B cell (primary cell): ENCODE measurements around the gene IL1RAPL1. TPM values are rescaled to one million over a fixed set of nuclear protein-coding genes. Genes with fewer than 3 reads are reported as not detected.

Source experiments
- ATAC-seq: fragments of 200-7000 bp; cut with Tn5 transposase; one replicate; pipeline ENCODE4 v1.10.0; 2021; ENCODE audit warnings: low read depth, mild to moderate bottlenecking, moderate number of reproducible peaks, moderate library complexity
- CTCF ChIA-PET: fragments of 350-600 bp; sonication (Branson Sonifier 250); formaldehyde crosslinking; loops from one replicate; lab custom pipeline; 2021; ENCODE audit warnings: antibody characterized with exemption, inconsistent platforms; lab: Charles Lee
- POLR2A ChIA-PET: fragments of 350-600 bp; sonication (Branson Sonifier 250); formaldehyde crosslinking; loops from one replicate; lab custom pipeline; 2021; ENCODE audit warnings: antibody characterized with exemption; lab: Charles Lee
- DNase-seq: peaks from one replicate; pipeline ENCODE4 v3.0.0; 2013
- H2AFZ ChIP-seq: 2 replicates; pipeline ENCODE4 v1.6.1; 2012; ENCODE audit warnings: mild to moderate bottlenecking, low read depth, low read length; ENCODE audit not compliant: insufficient read depth, poor library complexity, severe bottlenecking
- H3K27ac ChIP-seq, 2 donors: 1 replicate in 1 of 2; 2 replicates in 1 of 2; pipeline ENCODE4 v1.5.1; 2012 to 2013; ENCODE audit warnings: low read length in 2 of 2, mild to moderate bottlenecking in 2 of 2, moderate library complexity in 1 of 2
- H3K27me3 ChIP-seq, 4 experiments: fragments of 200-600 bp in 1 of 4; sonication (generic) in 1 of 4; replicated peaks in 1 of 4; 1 replicate in 2 of 4; 2 replicates in 2 of 4; pipeline versions ENCODE4 v1.6.1 to v1.7.0; 2013 to 2016; ENCODE audit warnings: low read length in 3 of 4, mild to moderate bottlenecking in 2 of 4, mixed read lengths in 1 of 4, moderate library complexity in 1 of 4; ENCODE audit not compliant: insufficient read depth in 4 of 4, control insufficient read depth in 3 of 4; ENCODE audit errors: control extremely low read depth in 1 of 4
- H3K36me3 ChIP-seq, 2 experiments: replicated peaks in 1 of 2; 1 replicate in 1 of 2; 2 replicates in 1 of 2; pipeline versions ENCODE4 v1.6.1 to v1.7.1; 2013; ENCODE audit warnings: low read length in 1 of 2; ENCODE audit not compliant: insufficient read depth in 2 of 2, control insufficient read depth in 1 of 2; ENCODE audit errors: control extremely low read depth in 1 of 2, extremely low read depth in 1 of 2
- H3K4me1 ChIP-seq, 2 donors: fragments of 200-600 bp in 1 of 2; sonication (generic) in 1 of 2; 1 replicate in 1 of 2; 2 replicates in 1 of 2; pipeline versions ENCODE4 v1.5.1 to v1.6.1; 2013 to 2017; ENCODE audit warnings: low read length in 2 of 2; ENCODE audit not compliant: control insufficient read depth in 2 of 2, insufficient read depth in 2 of 2
- H3K4me2 ChIP-seq: replicated peaks from 2 replicates; pipeline ENCODE3; 2012; ENCODE audit warnings: mild to moderate bottlenecking, low read depth, low read length; ENCODE audit not compliant: poor library complexity, severe bottlenecking
- H3K4me3 ChIP-seq, 5 experiments: fragments of 200-600 bp in 1 of 5; sonication (generic) in 1 of 5; 1 replicate in 3 of 5; 2 replicates in 2 of 5; pipeline versions ENCODE4 v1.5.1 to v1.7.0; 2011 to 2016; ENCODE audit warnings: low read length in 4 of 5, mild to moderate bottlenecking in 4 of 5, low read depth in 2 of 5, control low read depth in 1 of 5, moderate library complexity in 1 of 5; ENCODE audit not compliant: insufficient read depth in 1 of 5; ENCODE audit errors: control extremely low read depth in 1 of 5, extremely low read depth in 1 of 5
- H3K79me2 ChIP-seq: fragments of 200-600 bp; sonication (generic); one replicate; pipeline ENCODE4 v1.6.0; 2016; ENCODE audit warnings: low read length; ENCODE audit not compliant: control insufficient read depth, insufficient read depth
- H3K9ac ChIP-seq: fragments of 200-600 bp; sonication (generic); 2 replicates; pipeline ENCODE4 v1.6.1; 2017; ENCODE audit warnings: mild to moderate bottlenecking, low read length, moderate library complexity
- H3K9me3 ChIP-seq, 3 donors: one replicate each; pipeline versions ENCODE4 v1.6.1 to v1.7.1; 2013; ENCODE audit warnings: low read length in 2 of 3; ENCODE audit not compliant: control insufficient read depth in 2 of 3, insufficient read depth in 1 of 3; ENCODE audit errors: control extremely low read depth in 1 of 3
- H4K20me1 ChIP-seq: 2 replicates; pipeline ENCODE4 v1.6.0; 2012; ENCODE audit warnings: mild to moderate bottlenecking, low read length; ENCODE audit not compliant: insufficient read depth, control insufficient read depth, poor library complexity, severe bottlenecking
- H3K27ac Mint-ChIP-seq: one replicate; pipeline ENCODE4 v1.8.0; 2021; ENCODE audit warnings: mixed read lengths
- H3K27me3 Mint-ChIP-seq: one replicate; pipeline ENCODE4 v1.8.0; 2021; ENCODE audit warnings: mixed read lengths
- H3K4me1 Mint-ChIP-seq: one replicate; pipeline ENCODE4 v1.8.0; 2021; ENCODE audit warnings: mixed read lengths
- H3K4me3 Mint-ChIP-seq: one replicate; pipeline ENCODE4 v1.8.0; 2021; ENCODE audit warnings: mixed read lengths
- H3K9me3 Mint-ChIP-seq: one replicate; pipeline ENCODE4 v1.8.0; 2022; ENCODE audit warnings: mixed read lengths; ENCODE audit not compliant: insufficient read depth
- EZH2 ChIP-seq: IDR thresholded peaks from 2 replicates; pipeline ENCODE4 v1.6.1; 2012; ENCODE audit warnings: borderline replicate concordance, low read depth, mild to moderate bottlenecking, moderate library complexity, low read length; ENCODE audit not compliant: insufficient read depth, poor library complexity, severe bottlenecking
- WGBS: methylation state at CpG from one replicate; pipeline ENCODE4 v1.1.5; 2013; ENCODE audit warnings: missing lambda C conversion rate; ENCODE audit not compliant: insufficient coverage; 5-methylcytosine and 5-hydroxymethylcytosine counted together
- intact Hi-C: fragments of 100-400 bp; cut with micrococcal nuclease; formaldehyde crosslinking; loops from one replicate; pipeline ENCODE4 v1.10.0; 2022
- polyA plus RNA-seq: library from polyadenylated mRNA; depleted of rRNA; stranded (reverse); fragments of >200 nt; gene quantifications from 2 replicates; pipeline ENCODE4 v1.2.3, GENCODE V29; 2012
- total RNA-seq, 2 donors: library from RNA; stranded (reverse); fragments of 120-200 nt in 1 of 2; gene quantifications; 1 replicate in 1 of 2; 2 replicates in 1 of 2; pipeline versions ENCODE4 v1.2.3 to v1.2.4, GENCODE V29; 2013 to 2022
- TF ChIP-seq, protein P1 (sequence below): fragments of 200-600 bp; IDR thresholded peaks from one replicate; pipeline ENCODE4 v1.8.0; 2022; ENCODE audit warnings: antibody characterized with exemption, mild to moderate bottlenecking

The IL1RAPL1 gene
- total and polyA plus RNA-seq, 2 donors (not counting 1 experiment from before 2014, with no cell fraction given) = not detected

DNA sequence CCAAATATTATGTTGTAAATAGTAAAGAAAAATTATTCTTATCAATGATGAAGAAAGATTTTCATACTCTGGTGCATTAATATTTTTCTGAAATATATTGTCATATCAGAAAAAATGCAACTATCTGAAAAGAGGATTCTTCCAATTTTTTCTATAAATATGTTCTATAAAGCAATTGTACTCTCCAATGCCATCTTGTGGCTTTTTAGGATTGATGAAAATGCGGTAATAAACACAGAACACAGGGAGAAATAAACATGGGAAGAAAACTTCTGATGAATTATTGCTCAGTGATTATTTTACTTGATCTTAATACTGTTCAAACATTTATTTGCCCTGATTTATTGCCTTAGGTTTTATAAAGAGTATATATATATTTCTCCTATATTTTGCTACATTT, 215.4 kb downstream of the IL1RAPL1 start:
- intact Hi-C loops = no loop called here
- no CpG with 5 or more reads among the region's 1 CpG for WGBS

GRCh38 chrX:28835991-28836390, 248.7 kb downstream of the IL1RAPL1 start:
- no peak overlapping the region for H3K27ac ChIP-seq
- no peaks in the 10 kb centered on the region for H3K9me3 Mint-ChIP-seq
- ChIA-PET POLR2A (no interaction called here), CTCF (no interaction called here)
- no peak overlapping the region for H3K4me3 Mint-ChIP-seq
- no peak overlapping the region for H3K4me3 ChIP-seq
- H3K4me2 ChIP-seq = no peak overlapping the region
- H3K27me3 Mint-ChIP-seq = no peaks in the 10 kb centered on the region
- no CpG with 5 or more reads among the region's 1 CpG for WGBS
- H3K9ac ChIP-seq = no peak overlapping the region
- no peaks in the 10 kb centered on the region for H3K79me2 ChIP-seq
- no peak overlapping the region for H3K27ac Mint-ChIP-seq
- DNase-seq = no peak
- no peak for ATAC-seq
- H3K4me1 Mint-ChIP-seq = no peaks in the 10 kb centered on the region
- intact Hi-C loops = no loop called here
- TF ChIP-seq, protein P1, sequence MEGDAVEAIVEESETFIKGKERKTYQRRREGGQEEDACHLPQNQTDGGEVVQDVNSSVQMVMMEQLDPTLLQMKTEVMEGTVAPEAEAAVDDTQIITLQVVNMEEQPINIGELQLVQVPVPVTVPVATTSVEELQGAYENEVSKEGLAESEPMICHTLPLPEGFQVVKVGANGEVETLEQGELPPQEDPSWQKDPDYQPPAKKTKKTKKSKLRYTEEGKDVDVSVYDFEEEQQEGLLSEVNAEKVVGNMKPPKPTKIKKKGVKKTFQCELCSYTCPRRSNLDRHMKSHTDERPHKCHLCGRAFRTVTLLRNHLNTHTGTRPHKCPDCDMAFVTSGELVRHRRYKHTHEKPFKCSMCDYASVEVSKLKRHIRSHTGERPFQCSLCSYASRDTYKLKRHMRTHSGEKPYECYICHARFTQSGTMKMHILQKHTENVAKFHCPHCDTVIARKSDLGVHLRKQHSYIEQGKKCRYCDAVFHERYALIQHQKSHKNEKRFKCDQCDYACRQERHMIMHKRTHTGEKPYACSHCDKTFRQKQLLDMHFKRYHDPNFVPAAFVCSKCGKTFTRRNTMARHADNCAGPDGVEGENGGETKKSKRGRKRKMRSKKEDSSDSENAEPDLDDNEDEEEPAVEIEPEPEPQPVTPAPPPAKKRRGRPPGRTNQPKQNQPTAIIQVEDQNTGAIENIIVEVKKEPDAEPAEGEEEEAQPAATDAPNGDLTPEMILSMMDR = no peak
- TF ChIP-seq EZH2 = no peak
- H2AFZ ChIP-seq = no peak overlapping the region
- no peaks in the 10 kb centered on the region for H4K20me1 ChIP-seq
- H3K36me3 ChIP-seq = no peaks in the 10 kb centered on the region
- no peaks in the 10 kb centered on the region for H3K9me3 ChIP-seq
- H3K27me3 ChIP-seq = no peaks in the 10 kb centered on the region
- no peaks in the 10 kb centered on the region for H3K4me1 ChIP-seq

More for the DNA sequence above, 215.4 kb downstream of the IL1RAPL1 start:
- H3K4me2 ChIP-seq = no peak overlapping the region
- no peak overlapping the region for H3K9ac ChIP-seq
- TF ChIP-seq EZH2 = no peak
- TF ChIP-seq, protein P1 = no peak
- H2AFZ ChIP-seq = no peak overlapping the region
- no peak overlapping the region for H3K27ac ChIP-seq
- no peaks in the 10 kb centered on the region for H3K27me3 ChIP-seq
- ChIA-PET CTCF (no interaction called here), POLR2A (no interaction called here)
- H3K36me3 ChIP-seq = no peaks in the 10 kb centered on the region
- no peak for ATAC-seq
- H4K20me1 ChIP-seq = no peaks in the 10 kb centered on the region
- H3K9me3 ChIP-seq = no peaks in the 10 kb centered on the region
- H3K79me2 ChIP-seq = no peaks in the 10 kb centered on the region
- no peak overlapping the region for H3K4me3 ChIP-seq
- DNase-seq = no peak
- H3K4me3 Mint-ChIP-seq = no peak overlapping the region
- H3K4me1 ChIP-seq = no peaks in the 10 kb centered on the region
- no peaks in the 10 kb centered on the region for H3K27me3 Mint-ChIP-seq
- H3K9me3 Mint-ChIP-seq = peaks cover 6% of the 10 kb centered on the region
- no peaks in the 10 kb centered on the region for H3K4me1 Mint-ChIP-seq
- no peak overlapping the region for H3K27ac Mint-ChIP-seq
